Hematopoietic multipotent progenitor cell treated with erythropoietin and hydrocortisone succinate and interleukin-3 and kit ligand, for 15 days (in vitro differentiated cells): ENCODE data around the gene HOXB7.

Experiments used
- DNase-seq: peaks from one replicate; pipeline ENCODE4 v3.0.0-alpha.2; 2015; ENCODE audit warnings: low spot score

HOXB7 gene

DNA sequence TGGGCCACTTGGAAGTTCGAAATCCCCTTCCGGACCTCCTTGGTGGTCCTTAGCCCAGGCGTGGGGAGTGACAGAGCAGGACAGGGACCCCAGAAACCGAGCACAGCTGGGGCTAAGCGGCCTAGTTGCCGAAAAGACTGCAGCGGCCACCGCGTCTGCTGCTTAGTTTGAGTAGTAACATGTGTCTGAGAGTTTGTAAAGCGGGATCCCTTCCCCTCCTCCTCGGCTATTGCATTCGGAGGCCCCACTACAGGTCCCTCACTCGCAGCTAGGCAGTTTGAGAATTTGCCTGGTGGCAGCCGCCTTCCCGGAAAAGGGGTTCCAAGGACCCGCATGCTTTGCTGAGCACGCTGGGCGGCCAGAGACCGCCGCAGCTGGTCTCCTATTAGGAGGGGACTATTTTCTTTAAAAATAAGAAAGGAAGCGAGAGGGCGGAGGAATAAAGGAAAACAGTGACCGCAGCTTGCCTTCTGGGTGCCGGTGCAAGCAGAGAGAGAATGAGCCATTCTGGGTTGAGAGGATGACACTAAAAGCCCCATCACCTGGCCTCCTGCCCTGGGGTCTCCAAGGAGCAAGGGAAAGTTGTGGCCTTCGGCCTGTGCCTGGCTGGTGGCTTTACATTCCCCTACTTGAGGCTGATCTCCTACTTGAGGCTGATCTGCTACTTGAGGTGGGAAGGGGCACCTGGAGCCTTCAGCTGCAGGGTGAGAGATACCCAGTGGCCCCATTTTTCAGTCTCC lies 16.1 kb downstream of the HOXB7 start:
- no peak for DNase-seq

DNA sequence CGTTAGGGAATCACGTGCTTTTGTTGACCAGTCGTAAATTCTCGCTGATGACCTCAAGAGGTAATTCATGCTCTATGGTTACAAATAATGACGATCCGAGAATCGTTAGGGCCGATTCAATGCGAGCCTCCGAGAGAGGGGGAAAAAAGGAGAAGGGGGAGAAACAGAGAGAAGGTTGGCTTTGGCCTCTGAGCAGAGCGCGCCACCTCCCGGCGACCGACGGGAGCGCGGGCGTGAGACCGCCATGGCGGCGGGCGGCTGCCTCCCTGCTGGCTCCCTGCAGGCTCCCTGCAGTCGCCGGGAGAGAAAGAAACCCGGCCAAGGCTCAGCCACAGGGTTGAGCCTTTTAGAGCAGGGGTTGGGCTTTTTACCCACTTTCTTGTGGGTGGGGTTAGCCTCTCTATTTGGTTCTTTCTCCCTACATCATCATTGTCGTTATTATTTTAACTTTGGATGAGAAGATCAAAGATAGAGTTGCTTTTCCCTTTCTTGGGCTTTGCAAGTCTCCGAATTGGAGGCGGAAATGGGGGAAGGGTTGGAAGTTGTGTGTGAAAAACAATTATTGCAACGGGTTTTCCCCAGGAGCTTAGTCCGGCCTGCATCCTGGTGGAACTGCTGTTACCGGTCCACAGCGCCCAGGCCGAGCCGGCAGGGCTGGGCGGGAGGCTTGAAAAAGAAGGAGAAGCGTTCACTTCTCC lies 16.8 kb downstream of the HOXB7 start:
- DNase-seq, result peak; percentile 77

GRCh38 chr17:48593126-48593829 lies 17.5 kb downstream of the HOXB7 start, which contains the start of gene HOXB5:
Gene HOXB5 (minus strand): TSS chr17:48593779. CDS start chr17:48593682, 97 bp downstream.
- DNase-seq, result no peak

DNA sequence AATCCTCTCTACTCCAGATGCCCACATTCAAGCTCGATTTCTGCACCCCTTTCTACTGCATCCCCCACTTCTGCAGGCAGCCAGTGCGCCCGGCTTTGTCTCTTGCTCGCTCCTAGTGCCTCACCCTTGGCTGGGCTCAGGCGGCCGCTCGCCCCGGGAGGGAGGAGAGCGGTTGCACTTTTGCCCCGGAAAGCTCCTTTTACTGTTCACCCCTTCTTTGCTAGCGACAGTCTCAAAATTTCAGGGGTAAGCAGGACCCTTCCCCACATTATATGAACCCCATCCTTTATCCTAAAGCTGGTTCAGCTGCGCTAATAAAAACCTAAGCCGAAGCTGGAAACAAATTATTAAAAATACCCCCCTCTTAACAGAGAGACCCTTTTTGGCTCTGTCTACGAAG lies 18.2 kb downstream of the HOXB7 start:
- no peak for DNase-seq

DNA sequence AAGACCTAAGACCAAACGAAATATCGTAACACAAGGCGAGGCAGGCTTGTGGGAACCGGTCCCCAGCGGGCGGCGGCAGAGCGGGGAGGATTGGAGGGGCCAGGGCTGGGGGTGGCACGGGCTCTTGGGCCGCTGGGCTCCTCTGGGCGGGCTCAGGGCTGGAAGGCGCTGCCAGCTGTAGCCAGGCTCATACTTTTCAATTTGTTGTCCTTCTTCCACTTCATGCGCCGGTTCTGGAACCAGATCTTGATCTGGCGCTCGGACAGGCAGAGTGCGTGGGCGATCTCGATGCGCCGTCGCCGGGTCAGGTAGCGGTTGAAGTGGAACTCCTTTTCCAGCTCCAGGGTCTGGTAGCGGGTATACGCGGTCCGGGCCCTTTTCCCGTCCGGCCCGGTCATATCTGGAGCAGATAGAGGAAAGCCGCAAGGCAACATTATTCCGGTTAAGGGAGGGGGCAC lies 18.7 kb downstream of the HOXB7 start:
- DNase-seq, result no peak

GRCh38 chr17:48591255-48592056 lies 19.4 kb downstream of the HOXB7 start:
- DNase-seq, result no peak

DNA sequence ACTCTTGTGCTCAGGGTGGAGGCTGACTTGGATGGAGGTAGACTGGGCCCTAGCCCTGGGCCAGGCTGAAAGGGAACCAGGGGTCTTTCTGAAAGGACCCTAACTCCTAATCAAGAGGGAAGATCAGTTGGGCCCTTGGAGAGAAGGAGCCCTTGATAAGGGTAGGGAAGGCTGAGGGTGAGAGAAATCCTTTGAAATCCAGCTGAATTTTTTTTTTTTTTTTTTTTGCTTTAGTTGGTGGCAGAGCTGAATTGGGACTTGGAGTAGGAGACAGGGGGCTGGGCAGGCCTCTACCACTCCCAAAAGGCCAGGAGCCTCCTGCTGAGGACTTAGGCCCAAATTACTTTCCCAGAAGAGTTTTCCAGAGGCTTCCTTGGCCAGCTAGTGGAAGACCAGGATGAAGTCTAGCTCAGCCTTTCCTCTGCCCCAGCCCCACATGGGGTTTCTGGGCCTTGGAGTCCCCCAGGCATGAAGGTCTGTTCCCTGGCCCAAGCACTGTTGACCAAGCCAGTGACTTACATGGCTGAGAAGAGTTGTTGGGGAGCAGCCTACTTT lies 20.1 kb downstream of the HOXB7 start:
- DNase-seq, result no peak

GRCh38 chr17:48589831-48590606 lies 20.8 kb downstream of the HOXB7 start, which contains the start of gene HOXB3:
Gene HOXB3 (minus strand): TSS chr17:48590241. CDS start chr17:48552474, 37,767 bp downstream.
- no peak for DNase-seq

DNA sequence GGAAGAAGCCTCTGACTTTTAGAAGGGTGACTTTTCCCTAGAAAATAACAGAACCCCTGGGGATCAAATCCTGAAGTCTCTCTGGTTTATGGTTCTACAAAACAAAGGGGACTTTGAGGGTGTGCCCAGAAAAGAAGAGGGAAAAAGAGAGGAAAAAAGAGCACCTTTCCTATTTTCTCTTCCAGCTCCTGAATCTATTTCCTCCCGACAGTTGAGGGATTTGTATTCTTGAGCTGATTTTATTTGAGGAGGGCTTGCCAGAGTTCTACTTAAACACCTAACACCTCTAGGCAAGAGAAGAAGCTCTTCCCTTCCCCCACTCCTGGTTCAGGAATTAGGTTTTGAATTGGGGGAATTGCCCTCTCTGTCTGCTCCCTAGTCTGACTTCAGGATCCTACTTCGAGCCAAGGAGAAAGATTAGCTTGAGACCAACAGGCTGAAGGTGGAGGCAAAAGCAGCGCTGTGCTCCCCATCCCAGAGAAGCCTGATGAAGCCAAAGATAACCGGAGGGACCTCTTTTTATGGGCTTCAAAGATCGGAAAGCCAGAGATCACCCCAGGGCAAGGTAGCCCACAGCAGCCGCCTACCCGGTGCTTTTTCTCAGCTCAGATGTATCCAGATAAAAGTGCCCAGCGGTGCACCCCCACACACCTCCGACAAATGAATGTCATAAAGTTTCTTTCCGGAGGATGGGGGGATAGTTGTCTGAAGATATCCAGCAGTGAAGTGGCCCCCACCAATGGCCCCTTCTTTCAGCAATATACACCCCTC lies 21.6 kb downstream of the HOXB7 start:
- DNase-seq, result no peak

GRCh38 chr17:48588528-48588927 lies 22.3 kb downstream of the HOXB7 start:
- DNase-seq, result no peak

GRCh38 chr17:48588074-48588415 lies 22.8 kb downstream of the HOXB7 start:
- no peak for DNase-seq

- no peak for DNase-seq
Observed at GRCh38 chr17:48587276-48588073, 23.3 kb downstream of the HOXB7 start.

DNA sequence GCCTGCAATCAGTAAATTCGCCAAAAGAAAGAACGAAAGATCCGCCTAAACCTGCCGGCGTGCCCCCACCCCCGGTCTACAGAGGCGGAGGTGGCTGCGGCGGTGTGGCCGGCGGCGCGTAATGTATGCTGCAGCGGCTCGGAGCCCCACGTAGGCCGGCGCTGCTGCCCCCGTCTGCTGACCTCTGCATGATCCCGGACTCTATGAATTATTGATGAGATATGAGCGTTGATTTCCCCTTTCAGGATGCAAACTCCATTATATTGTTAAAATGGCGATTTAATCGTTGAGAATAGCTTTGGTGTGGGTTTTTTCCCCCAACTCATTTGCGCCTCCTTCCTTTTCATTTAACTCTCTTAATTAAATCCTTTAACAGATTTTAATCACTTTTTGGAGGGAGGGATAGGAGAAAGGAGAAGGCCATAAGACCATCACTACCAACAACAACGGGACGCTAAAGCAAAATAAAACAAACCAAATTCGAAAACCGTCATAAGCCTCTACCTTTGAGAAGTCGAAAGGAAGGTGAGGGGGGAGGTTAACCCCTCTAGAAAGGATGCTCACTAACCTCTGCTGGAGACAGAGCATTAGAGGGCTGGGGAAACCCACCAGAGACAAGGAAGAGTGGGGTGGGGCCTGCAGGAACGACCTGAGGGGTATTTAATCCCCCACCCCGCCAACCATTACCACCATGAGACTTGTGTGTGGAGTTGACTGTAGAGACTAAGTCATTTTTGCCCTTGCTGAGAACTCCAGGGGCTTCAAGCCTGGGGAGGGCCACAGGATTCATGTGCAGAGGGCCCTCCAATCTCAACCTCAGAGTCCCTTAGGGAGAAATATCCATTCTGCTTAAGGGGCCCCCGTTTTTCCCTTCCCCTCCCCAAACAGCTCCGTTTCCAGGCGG lies 24.2 kb downstream of the HOXB7 start:
- no peak for DNase-seq

DNA sequence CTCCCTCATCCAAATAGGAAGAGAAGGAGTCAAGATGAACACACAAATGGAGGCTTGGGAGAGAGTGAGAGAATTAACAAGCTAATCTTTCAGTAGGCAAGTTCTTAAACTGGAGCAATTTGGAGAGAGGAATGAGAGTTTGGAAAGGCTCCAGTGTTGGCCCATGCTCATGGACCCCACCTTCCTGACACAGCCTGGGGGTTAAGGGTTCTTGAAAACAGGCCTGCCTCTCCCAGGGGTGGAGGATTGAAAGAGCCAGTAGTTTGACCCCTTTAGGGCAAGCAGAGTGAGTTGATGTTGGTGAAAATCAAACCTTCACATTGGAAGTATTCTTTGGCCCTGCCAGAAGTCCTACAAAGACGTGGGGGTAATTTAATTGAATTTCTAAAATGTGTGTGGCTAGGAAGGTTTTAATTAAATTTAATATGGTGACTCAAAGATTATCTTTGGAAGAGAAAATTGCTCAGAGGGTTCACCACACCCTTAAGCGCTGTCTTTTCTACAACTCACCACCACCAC lies 26.5 kb downstream of the HOXB7 start:
- no peak for DNase-seq

GRCh38 chr17:48583708-48584222 lies 27.1 kb downstream of the HOXB7 start:
- DNase-seq, result no peak

DNA sequence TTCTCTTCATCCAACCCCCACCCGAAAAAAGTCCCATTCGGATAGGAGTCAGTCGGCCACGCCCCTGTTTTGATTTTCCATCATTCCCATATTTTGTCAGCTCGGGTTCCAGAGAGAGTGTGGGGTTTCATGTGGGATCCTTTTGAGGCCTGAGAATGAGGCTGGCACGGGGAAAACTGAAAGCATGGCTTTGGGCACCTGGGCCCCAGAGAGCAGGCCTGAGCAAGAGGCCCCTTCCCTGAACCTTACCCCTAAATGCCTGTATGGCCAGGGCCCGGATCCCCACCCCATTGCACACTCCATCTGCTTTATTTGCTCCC lies 28.1 kb downstream of the HOXB7 start:
- no peak for DNase-seq

DNA sequence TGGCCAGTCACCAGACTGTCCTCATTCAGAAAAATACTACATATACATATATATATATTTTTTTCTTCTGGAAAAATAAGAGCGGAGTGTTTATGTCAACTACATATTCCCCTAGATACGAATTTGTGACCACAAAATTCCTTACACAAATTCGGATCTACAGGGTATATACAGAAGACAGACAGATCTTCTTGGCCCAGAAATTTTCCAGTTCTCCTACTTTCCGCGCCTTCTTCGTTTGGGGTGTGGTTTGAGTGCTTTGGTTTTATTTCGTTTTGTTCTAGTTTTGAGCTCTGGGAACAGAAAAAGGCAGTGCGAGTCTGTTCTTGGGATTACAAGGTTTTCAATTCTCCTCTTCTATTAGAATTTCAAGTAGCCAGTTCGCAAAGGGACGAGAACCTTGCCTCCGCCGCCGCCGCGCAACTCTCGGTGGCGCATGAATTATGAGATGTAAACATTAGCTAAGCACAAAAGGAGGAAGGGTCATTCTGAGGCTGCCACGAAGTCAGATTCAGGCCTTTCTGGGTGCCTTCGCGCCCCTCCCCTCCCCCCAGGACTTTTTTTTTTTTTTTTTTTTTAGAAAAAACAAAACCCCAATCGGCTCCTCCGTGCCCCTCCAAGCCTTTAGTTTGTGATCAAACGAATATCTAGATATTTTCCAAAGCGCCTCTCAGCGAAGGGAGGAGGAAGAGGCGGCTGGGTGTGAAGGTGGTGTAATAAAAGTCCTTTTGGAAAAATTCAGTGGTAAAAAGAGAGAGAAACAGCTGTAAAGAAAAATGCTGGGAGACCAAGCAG lies 30.9 kb downstream of the HOXB7 start:
- DNase-seq, result no peak
